IMR-90 (cell line): ENCODE data around the gene ST3GAL5. TPM values are rescaled to one million over a fixed set of nuclear protein-coding genes. Genes with fewer than 3 reads are reported as not detected.

ENCODE experiments used
- ATAC-seq: fragments of 200-7000 bp; cut with Tn5 transposase; 2 replicates; pipeline ENCODE4 v1.9.1; 2020; ENCODE audit warnings: low read depth, mild to moderate bottlenecking, moderate library complexity
- BruUV-seq: library from RNA; stranded (reverse); fragments of 400-500 nt; replicated peaks from 2 replicates; lab custom pipeline; 2021; lab: Mats Ljungman, UMichigan
- CTCF ChIA-PET: fragments of 300-600 bp; formaldehyde crosslinking; extraction: SDS; loops from one replicate; lab custom pipeline; 2021; ENCODE audit warnings: antibody characterized with exemption; lab: Yijun Ruan, JAX
- POLR2A ChIA-PET: fragments of 300-600 bp; sonication (Branson Sonifier 250); formaldehyde crosslinking; loops from one replicate; lab custom pipeline; 2022; ENCODE audit warnings: antibody characterized with exemption; ENCODE audit not compliant: unreplicated experiment; lab: Charles Lee
- DNase-seq: peaks from one replicate; pipeline ENCODE4 v3.0.0; 2013
- H2AFZ ChIP-seq: replicated peaks from 2 replicates; pipeline ENCODE3; 2013; ENCODE audit warnings: low read length, mild to moderate bottlenecking; ENCODE audit not compliant: poor library complexity
- H2AK5ac ChIP-seq: 2 replicates; pipeline ENCODE4 v1.6.1; 2013; ENCODE audit warnings: low read depth, low read length, inconsistent platforms
- H2AK9ac ChIP-seq: replicated peaks from 2 replicates; pipeline ENCODE3; 2013; ENCODE audit warnings: mild to moderate bottlenecking, low read depth, low read length, moderate library complexity; ENCODE audit not compliant: poor library complexity
- H2BK120ac ChIP-seq: 2 replicates; pipeline ENCODE4 v1.6.1; 2013; ENCODE audit warnings: low read depth, low read length, inconsistent platforms
- H2BK15ac ChIP-seq: 3 replicates; pipeline ENCODE4 v1.6.1; 2013; ENCODE audit warnings: low read depth, low read length, inconsistent platforms
- H2BK20ac ChIP-seq: 2 replicates; pipeline ENCODE4 v1.6.1; 2013; ENCODE audit warnings: low read depth, mild to moderate bottlenecking, inconsistent platforms, low read length, moderate library complexity
- H2BK5ac ChIP-seq: 2 replicates; pipeline ENCODE4 v1.6.1; 2013; ENCODE audit warnings: mild to moderate bottlenecking, low read depth, low read length, inconsistent platforms; ENCODE audit not compliant: poor library complexity, severe bottlenecking
- H3K14ac ChIP-seq: replicated peaks from 2 replicates; pipeline ENCODE4 v1.6.1; 2013; ENCODE audit warnings: low read depth, low read length, inconsistent platforms
- H3K18ac ChIP-seq: 2 replicates; pipeline ENCODE4 v1.6.1; 2013; ENCODE audit warnings: low read depth, low read length, control low read depth
- H3K23ac ChIP-seq: 2 replicates; pipeline ENCODE4 v1.6.1; 2013; ENCODE audit warnings: low read depth, low read length, inconsistent platforms
- H3K27ac ChIP-seq: 2 replicates; pipeline ENCODE4 v1.5.1; 2013; ENCODE audit warnings: mild to moderate bottlenecking, control low read depth, low read length; ENCODE audit not compliant: insufficient read depth
- H3K27me3 ChIP-seq: 2 replicates; pipeline ENCODE4 v1.6.1; 2013; ENCODE audit warnings: low read length; ENCODE audit not compliant: control insufficient read depth, insufficient read depth
- H3K36me3 ChIP-seq: 2 replicates; pipeline ENCODE4 v1.6.1; 2013; ENCODE audit warnings: low read length, mixed read lengths; ENCODE audit not compliant: control insufficient read depth, insufficient read depth
- H3K4ac ChIP-seq: 2 replicates; pipeline ENCODE4 v1.6.1; 2013; ENCODE audit warnings: low read depth, low read length, inconsistent platforms
- H3K4me1 ChIP-seq: 2 replicates; pipeline ENCODE4 v1.6.1; 2013; ENCODE audit warnings: low read length, mixed read lengths; ENCODE audit not compliant: control insufficient read depth, insufficient read depth
- H3K4me2 ChIP-seq: 2 replicates; pipeline ENCODE4 v1.6.1; 2013; ENCODE audit warnings: low read depth, mild to moderate bottlenecking, control low read depth, low read length, moderate library complexity
- H3K4me3 ChIP-seq: 2 replicates; pipeline ENCODE4 v1.5.1; 2013; ENCODE audit warnings: low read depth, mild to moderate bottlenecking, control low read depth, low read length, moderate library complexity; ENCODE audit not compliant: insufficient read depth
- H3K56ac ChIP-seq: 2 replicates; pipeline ENCODE4 v1.6.1; 2013; ENCODE audit warnings: low read length, inconsistent platforms; ENCODE audit not compliant: insufficient read depth; ENCODE audit errors: extremely low read depth
- H3K79me1 ChIP-seq, 2 experiments: 2 replicates each; pipeline ENCODE4 v1.6.1; 2013; ENCODE audit warnings: low read length in 2 of 2, inconsistent platforms in 1 of 2, low read depth in 1 of 2
- H3K9ac ChIP-seq: 2 replicates; pipeline ENCODE4 v1.6.1; 2013; ENCODE audit warnings: low read depth, low read length, control low read depth
- H3K9me1 ChIP-seq: 2 replicates; pipeline ENCODE4 v1.6.1; 2013; ENCODE audit warnings: low read length, inconsistent platforms; ENCODE audit not compliant: insufficient read depth
- H3K9me3 ChIP-seq: 2 replicates; pipeline ENCODE4 v1.6.1; 2013; ENCODE audit warnings: low read length; ENCODE audit not compliant: control insufficient read depth, insufficient read depth
- H4K20me1 ChIP-seq: 2 replicates; pipeline ENCODE4 v1.6.1; 2013; ENCODE audit warnings: low read length, inconsistent platforms; ENCODE audit not compliant: insufficient read depth
- H4K5ac ChIP-seq: 2 replicates; pipeline ENCODE4 v1.6.1; 2013; ENCODE audit warnings: mild to moderate bottlenecking, low read depth, low read length, control low read depth
- H4K8ac ChIP-seq, 2 experiments: 2 replicates each; pipeline ENCODE4 v1.6.1; 2013; ENCODE audit warnings: low read depth in 2 of 2, low read length in 2 of 2, control low read depth in 1 of 2, inconsistent platforms in 1 of 2
- H4K91ac ChIP-seq: 2 replicates; pipeline ENCODE4 v1.6.1; 2013; ENCODE audit warnings: low read depth, low read length, inconsistent platforms; ENCODE audit not compliant: insufficient read depth
- BHLHE40 ChIP-seq: fragments of 150-350 bp; IDR thresholded peaks from 2 replicates; pipeline ENCODE4 v1.6.1; 2016; ENCODE audit warnings: mild to moderate bottlenecking, low read depth, low read length
- CEBPB ChIP-seq: IDR thresholded peaks from 2 replicates; pipeline ENCODE4 v1.6.1; 2012; ENCODE audit warnings: low read depth, low read length, improper control_type of control experiment
- CHD1 ChIP-seq: IDR thresholded peaks from 2 replicates; pipeline ENCODE4 v1.6.1; 2012; ENCODE audit warnings: low read depth, low read length, improper control_type of control experiment
- CTCF ChIP-seq: conservative IDR thresholded peaks from 2 replicates; pipeline ENCODE4 v1.5.1; 2012; ENCODE audit warnings: mild to moderate bottlenecking, low read depth, low read length, improper control_type of control experiment
- FOS ChIP-seq: fragments of 150-350 bp; IDR thresholded peaks from 2 replicates; pipeline ENCODE4 v1.6.1; 2016; ENCODE audit warnings: low read depth, low read length
- MAFK ChIP-seq: IDR thresholded peaks from 2 replicates; pipeline ENCODE4 v1.6.1; 2012; ENCODE audit warnings: low read depth, low read length, improper control_type of control experiment
- MAZ ChIP-seq: IDR thresholded peaks from 2 replicates; pipeline ENCODE4 v1.6.1; 2012; ENCODE audit warnings: low read depth, mild to moderate bottlenecking, low read length, improper control_type of control experiment, moderate library complexity, borderline replicate concordance
- MXI1 ChIP-seq: IDR thresholded peaks from 2 replicates; pipeline ENCODE4 v1.6.1; 2012; ENCODE audit warnings: low read depth, mild to moderate bottlenecking, low read length, moderate library complexity, borderline replicate concordance
- NFE2L2 ChIP-seq: fragments of 150-350 bp; IDR thresholded peaks from 2 replicates; pipeline ENCODE4 v1.6.1; 2016; ENCODE audit warnings: low read depth, mild to moderate bottlenecking, low read length
- POLR2A ChIP-seq: IDR thresholded peaks from 2 replicates; pipeline ENCODE4 v1.6.1; 2012; ENCODE audit warnings: mild to moderate bottlenecking, low read depth, low read length
- RAD21 ChIP-seq: IDR thresholded peaks from 2 replicates; pipeline ENCODE4 v1.6.1; 2012; ENCODE audit warnings: low read length, improper control_type of control experiment
- RCOR1 ChIP-seq: IDR thresholded peaks from 2 replicates; pipeline ENCODE4 v1.6.1; 2012; ENCODE audit warnings: mild to moderate bottlenecking, low read length, improper control_type of control experiment; ENCODE audit not compliant: insufficient replicate concordance
- RFX5 ChIP-seq: IDR thresholded peaks from 2 replicates; pipeline ENCODE4 v1.8.0; 2012; ENCODE audit warnings: low read depth, mild to moderate bottlenecking, low read length, moderate library complexity
- SMC3 ChIP-seq: fragments of 150-350 bp; IDR thresholded peaks from 2 replicates; pipeline ENCODE4 v1.6.1; 2016; ENCODE audit warnings: low read depth, mild to moderate bottlenecking, antibody characterized with exemption, low read length, moderate library complexity
- USF2 ChIP-seq: fragments of 150-350 bp; IDR thresholded peaks from 2 replicates; pipeline ENCODE4 v1.6.1; 2017; ENCODE audit warnings: mild to moderate bottlenecking, antibody characterized with exemption, low read length, low read depth
- WGBS, 2 experiments: methylation state at CpG; one replicate each; pipeline versions ENCODE4 v1.1.5 to v1.1.7; 2013; ENCODE audit warnings: missing lambda C conversion rate in 2 of 2; ENCODE audit not compliant: insufficient read length in 1 of 2; ENCODE audit errors: extremely low coverage in 2 of 2; 5-methylcytosine and 5-hydroxymethylcytosine counted together
- dilution Hi-C: fragments of 300-500 bp; cut with HindIII; formaldehyde crosslinking; loops from one replicate; pipeline ENCODE4 v1.14.3; 2018; ENCODE audit warnings: low sequenced_read_pairs; ENCODE audit not compliant: unreplicated experiment
- in situ Hi-C: fragments of 300-500 bp; cut with MboI; formaldehyde crosslinking; loops from 3 replicates; pipeline ENCODE4 v1.14.3; 2019; ENCODE audit warnings: low sequenced_read_pairs, inconsistent platforms, mixed read lengths
- intact Hi-C: fragments of 100-400 bp; cut with micrococcal nuclease; formaldehyde crosslinking; loops from 2 replicates; pipeline ENCODE4 v1.10.0; 2022
- polyA plus RNA-seq, 3 experiments: library from polyadenylated mRNA; depleted of rRNA; stranded (reverse); fragments of >200 nt; gene quantifications; 2 replicates each; pipeline ENCODE4 v1.2.3, GENCODE V29; 2012; ENCODE audit warnings: low replicate concordance in 1 of 3
- total RNA-seq: library from RNA; depleted of rRNA; stranded (reverse); fragments of >200 nt; gene quantifications from 2 replicates; pipeline ENCODE4 v1.2.3, GENCODE V29; 2012

The ST3GAL5 gene
- total and polyA plus RNA-seq, 2 of the 4 experiments (the other 2 are of a cell fraction) = 16.8 to 21.0 TPM

GRCh38 chr2:85795331-85796045 lies 93.3 kb downstream of the ST3GAL5 start:
- CTCF ChIA-PET = interaction anchor here (0.6 kb wide), 1 partner anchor 32 kb away, joined by 3 read pairs; no protein-coding TSS in a partner anchor
- POLR2A ChIA-PET = interaction anchor here (1.2 kb wide), 1 partner anchor 24 kb away, joined by 3 read pairs; no protein-coding TSS in a partner anchor
- H3K4me1 ChIP-seq = peaks cover 42% of the 10 kb centered on the region
- dilution Hi-C loops = no loop called here
- H3K4me2 ChIP-seq = no peak overlapping the region
- 90% methylated on average over 5 of the region's 20 CpGs; no CpG with 5 or more reads in 1 of the 2 experiments for WGBS, 2 experiments
- H4K8ac ChIP-seq = peak overlapping the region; percentile 62 to 89; a peak in 2 of 4 replicates
- H3K14ac ChIP-seq = peak overlapping the region; percentile 96
- no peak for DNase-seq
- H3K18ac ChIP-seq = peak overlapping the region; percentile 76; the same call in 1 of the 2 replicates
- H3K79me1 ChIP-seq = no peaks in the 10 kb centered on the region
- H3K27ac ChIP-seq = peak overlapping the region; percentile 64
- peak overlapping the region; percentile 97 for H4K91ac ChIP-seq
- H3K9ac ChIP-seq = no peak overlapping the region; the same call in 1 of the 2 replicates
- ATAC-seq = no peak
- in situ Hi-C loops = no loop called here
- H2BK5ac ChIP-seq = peak overlapping the region; percentile 32
- BruUV-seq = no TSS peak
- no peaks in the 10 kb centered on the region for H3K36me3 ChIP-seq
- H3K4ac ChIP-seq = peak overlapping the region; percentile 93
- no peaks in the 10 kb centered on the region for H3K9me3 ChIP-seq
- H4K20me1 ChIP-seq = no peaks in the 10 kb centered on the region
- peak overlapping the region; percentile 90 for H2BK20ac ChIP-seq
- H3K4me3 ChIP-seq = no peak overlapping the region
- intact Hi-C loops = no loop called here
- H2AK9ac ChIP-seq = no peak overlapping the region
- peak overlapping the region; percentile 87 for H2AK5ac ChIP-seq
- H2BK15ac ChIP-seq = peak overlapping the region; percentile 76; the same call in 2 of the 3 replicates
- H3K9me1 ChIP-seq = peaks cover 13% of the 10 kb centered on the region
- H3K56ac ChIP-seq = peak overlapping the region; percentile 28; the same call in 1 of the 2 replicates
- peak overlapping the region; percentile 78 for H4K5ac ChIP-seq
- peak overlapping the region; percentile 85 for H3K23ac ChIP-seq
- no peaks in the 10 kb centered on the region for H3K27me3 ChIP-seq
- no peak overlapping the region for H2AFZ ChIP-seq
- peak overlapping the region; percentile 97 for H2BK120ac ChIP-seq
- TF ChIP-seq CHD1 = no peak
- no peak for TF ChIP-seq POLR2A
- TF ChIP-seq BHLHE40 = no peak
- TF ChIP-seq NFE2L2 = no peak
- TF ChIP-seq MAZ = no peak
- TF ChIP-seq CTCF = no peak
- no peak for TF ChIP-seq SMC3
- no peak for TF ChIP-seq RCOR1
- TF ChIP-seq MAFK = no peak
- TF ChIP-seq RAD21 = no peak
- TF ChIP-seq MXI1 = no peak
- TF ChIP-seq RFX5 = no peak
- no peak for TF ChIP-seq FOS
- no peak for TF ChIP-seq CEBPB
- TF ChIP-seq USF2 = no peak
